Limb (tissue), 2 donors: Measurements from ENCODE around the gene DEAF1.
"Not testable (repeated sequence)": the region's sequence is repeated elsewhere in the genome, so short reads cannot be mapped to it uniquely, and the experiment has no call there.

Experiments used
- DNase-seq, 2 donors: peaks; one replicate each; pipeline ENCODE4 v3.0.0-alpha.2; 2016; ENCODE audit errors: extremely low spot score in 2 of 2

The DEAF1 gene

DNA sequence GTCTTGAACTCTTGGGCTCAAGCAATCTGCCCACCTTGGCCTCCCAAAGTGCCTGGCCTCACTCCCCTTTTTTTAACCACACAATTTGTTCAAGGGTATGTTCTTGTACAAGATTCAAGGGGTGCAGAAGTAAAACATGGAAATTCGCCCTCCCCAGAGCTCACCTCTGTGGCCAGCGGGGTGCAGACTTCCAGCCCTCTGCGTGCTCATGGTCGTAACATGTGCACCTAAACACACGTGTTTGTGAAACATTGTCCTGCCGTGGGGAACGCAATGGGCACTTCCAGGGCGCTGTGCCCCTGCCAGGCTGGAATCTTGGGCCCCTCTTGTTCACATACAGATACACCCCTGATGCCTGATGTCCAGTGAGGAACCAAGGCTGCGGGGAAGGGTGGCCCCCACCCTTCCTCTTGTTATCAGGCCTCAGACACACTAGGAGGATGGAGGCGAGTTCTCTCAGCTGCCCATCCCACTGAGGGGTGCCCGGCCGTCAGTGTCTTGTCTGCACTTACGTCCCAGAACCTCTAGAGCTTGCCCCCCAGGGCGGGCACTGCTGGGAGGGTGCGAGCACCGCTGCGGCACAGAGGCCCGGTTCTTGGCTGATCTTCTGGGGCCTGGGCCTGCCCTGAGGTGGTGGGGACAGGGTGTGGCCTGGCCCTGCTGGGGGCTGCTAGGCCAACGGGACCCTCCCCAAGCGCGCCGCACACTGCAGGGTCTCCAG, 6.9 kb upstream of the DEAF1 start:
- no peak for DNase-seq

DNA sequence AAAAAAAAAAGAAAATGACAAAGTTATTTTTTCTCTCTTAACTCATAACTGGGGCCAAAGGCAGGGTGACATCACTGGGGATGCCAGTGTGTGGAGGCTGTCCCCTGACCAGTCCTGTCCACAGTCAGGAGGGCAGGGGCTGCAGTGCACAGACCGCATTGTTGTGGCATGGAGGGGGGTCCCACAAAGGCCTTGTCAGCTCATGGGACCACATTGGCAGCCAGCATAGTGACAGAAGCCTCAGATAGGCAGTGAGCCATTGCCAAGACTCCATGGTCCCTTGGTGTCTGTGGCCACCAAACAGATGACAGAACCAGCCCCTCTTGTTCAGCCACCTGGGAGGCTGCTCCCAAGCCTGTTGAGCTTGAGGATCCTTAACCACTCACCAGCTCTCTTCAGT, 4.7 kb upstream of the DEAF1 start:
- no peak for DNase-seq

DNA sequence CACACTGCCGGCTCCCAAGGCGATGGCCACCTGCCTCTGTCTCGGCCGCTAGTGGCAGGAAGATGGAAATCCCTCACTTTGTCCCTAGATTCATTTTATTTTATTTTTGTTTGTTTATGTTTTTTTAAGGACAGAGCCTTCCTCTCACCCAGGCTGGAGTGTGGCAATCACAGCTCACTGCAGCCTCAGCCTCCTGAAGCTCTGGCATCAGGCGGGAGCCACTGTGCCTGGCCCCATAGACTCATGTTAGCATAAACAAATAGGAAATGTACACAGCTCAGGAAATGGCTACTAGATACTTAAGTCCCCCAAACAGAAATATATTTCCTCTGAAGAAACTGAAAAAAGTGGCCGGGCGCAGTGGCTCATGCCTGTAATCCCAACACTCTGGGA, 4.1 kb upstream of the DEAF1 start:
- DNase-seq, result no peak

DNA sequence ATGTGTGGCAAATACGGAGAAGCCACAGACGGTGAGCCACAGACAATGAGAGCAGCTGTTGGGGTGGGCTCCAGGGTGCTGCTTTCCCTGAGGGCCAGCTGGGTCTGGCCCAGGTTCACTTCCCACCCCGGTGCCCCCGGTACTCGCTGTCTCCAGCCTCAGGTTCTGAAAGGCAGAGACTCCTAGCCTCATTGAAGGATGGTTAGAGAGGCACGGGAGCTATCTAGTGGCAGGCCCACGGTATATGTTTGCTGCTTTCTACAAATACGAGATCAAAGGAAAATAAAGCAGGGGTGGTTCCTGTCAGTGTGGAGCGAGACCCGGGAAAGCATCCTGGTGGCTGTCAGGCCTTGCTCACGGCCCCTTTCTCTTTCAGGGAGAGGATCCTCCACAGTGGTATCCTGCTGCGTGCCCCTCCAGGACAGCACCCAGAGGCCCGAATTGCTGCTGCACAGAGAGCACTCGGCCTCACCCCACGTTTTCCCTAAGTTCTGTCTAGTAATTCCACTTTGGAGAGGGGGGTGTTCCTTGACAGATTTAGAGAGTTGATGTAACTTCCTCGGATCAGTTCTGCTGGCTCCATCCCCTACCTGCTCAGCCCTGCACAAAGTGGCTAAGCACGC, 3.6 kb upstream of the DEAF1 start:
- DNase-seq, result no peak

DNA sequence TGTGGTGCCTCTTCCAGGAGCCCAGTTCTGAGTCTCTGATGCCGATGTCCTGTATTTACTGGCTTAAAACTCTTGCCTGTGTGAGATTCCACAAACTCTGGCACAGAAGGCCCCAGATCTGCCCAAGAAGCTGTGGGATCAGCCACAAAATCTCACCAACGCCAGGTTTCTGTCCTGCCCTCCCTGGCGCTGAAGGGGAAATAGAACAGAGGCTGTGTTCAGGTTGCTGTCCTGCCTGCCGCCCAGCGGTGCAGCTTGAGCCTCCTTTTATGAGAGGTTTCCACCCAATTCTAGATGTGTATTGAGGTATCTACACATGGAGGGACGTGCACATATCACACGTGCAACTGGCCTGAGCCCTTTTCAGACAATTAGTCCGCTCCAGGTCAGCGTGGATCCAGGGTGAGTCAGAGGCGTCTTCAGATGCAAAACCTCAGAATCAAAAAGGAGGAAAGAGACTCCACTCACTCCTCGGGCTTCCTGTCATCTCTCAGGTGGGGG, 2.8 kb upstream of the DEAF1 start:
- DNase-seq, result no peak

DNA sequence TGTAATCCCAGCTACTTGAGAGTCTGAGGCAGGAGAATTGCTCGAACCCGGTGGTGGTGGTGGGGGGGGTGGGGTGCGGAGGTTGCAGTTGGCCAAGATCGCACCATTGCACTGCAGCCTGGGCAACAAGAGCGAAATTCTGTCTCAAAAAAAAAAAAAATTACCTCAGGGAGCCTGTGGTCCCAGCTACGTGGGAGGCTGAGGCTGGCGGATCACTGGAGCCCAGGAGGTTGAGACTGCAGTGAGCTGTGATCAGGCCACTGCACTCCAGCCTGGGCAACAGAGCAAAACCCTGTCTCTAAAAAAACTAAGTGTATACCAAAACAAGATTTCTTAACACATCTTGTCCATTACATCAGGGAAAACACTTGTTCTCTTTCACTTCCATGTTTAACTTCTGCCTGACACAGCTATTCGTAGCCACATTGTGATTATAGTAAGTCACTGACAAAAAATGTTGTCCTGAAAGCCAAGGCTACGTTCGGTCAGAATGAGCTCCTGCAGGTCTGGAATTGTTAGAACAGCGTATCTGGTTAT, 2.0 kb upstream of the DEAF1 start:
- DNase-seq, result no peak

DNA sequence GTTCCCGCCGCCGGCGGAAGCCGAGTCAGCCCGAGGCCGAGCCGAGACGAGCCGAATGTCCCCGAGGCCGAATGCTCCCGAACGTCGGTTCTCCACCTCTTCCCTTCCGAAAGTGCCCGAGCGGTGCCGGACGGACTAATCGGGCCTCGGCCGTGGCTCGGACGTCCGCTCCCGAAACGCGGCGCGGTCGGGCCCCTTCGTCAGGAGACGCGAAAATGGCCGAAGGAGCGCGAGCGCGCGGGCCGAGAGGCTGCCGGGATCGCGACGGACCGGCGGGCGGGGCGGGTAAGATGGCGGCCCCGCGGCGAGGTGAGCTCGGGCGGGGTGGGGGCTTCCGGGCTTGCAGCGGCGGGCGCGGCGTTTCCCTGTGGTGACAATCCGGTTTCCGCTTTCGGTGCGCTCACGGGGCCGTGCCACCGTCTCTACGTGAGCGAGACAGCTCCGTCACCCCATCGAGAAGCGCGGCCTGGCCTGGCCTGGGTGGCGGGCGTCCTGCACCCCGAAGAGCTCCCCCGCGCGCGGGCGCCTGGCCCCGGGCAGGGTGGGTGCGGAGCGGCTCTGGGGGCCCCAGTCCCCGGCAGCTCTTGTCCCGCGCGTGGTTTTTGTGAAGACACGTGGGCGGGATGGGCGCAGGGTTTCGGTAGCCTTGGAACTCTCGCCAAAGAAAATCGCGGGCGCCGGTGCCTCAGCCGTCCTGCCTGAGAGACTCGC, 671 bp upstream of the DEAF1 start, which contains the start of gene TMEM80:
TSS of gene TMEM80 (plus strand) at position 279 of the 711 bp plus-strand sequence. CDS start at position 291, 12 bp downstream.
- DNase-seq, result peak; percentile 99

DNA sequence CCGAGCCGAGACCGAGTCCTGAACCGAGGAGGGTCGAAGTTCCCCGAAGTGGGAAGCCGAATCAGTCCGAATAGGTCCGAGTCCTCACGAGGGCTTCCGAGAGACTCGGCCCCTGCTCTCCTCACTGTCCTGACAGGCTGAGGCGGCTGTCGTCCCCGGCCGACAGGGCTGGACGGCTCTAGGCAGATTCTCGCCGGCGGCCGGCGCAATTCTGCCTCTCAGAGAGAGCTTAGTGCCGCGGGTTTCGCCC, 191 bp upstream of the DEAF1 start:
- DNase-seq, result no peak

DNA sequence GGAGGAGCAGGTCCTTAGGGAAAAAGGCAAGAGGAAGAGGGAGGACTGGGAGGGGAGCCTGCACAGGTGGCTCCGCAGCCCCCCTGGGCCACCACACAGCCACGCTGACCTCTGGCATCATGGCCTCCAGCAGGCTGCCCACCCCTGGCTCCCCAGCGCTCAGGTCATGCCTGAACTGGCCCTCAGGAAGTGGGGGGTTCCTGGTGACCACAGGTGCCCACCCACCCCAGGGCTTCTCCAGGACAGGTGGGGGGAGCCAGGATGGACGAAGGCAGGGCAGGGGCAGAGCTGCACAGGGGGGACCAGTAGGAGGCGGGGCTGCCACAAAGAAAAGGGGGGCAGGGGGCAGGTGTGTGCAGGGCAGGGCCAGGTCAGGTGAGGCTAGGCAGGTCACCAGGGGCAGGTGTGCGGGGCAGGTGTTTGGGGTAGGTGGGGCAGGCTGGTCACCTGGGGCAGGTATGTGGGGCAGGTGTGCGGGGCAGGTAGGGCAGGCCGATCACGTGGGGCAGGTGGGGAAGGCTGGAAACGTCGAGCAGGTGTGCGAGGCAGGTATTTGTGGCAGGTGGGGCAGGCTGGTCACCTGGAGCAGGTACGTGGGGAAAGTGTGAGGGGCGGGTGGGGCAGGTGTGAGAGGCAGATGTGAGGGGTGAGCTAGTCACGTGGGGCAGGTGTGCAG, 997 bp downstream of the DEAF1 start:
- no peak for DNase-seq

DNA sequence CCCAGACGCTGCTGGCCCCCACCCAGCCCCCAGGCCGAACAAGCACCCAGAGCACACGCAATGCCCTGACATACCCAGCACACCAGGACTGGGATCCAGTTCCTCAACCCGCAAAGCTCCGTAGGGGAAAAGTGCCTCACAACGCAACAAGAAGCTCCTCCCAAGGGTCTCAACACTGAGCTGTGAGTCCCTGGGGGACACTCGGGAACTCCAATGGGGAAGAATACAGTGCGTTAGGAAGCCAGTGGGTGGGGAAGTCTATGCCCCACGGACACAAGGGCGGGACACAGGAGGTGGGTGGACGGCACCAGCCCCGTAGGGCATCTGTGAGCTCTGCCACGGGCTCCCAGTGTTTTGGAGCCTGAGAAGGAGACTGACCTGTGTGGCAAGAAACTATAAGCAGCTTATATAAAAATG, 1.6 kb downstream of the DEAF1 start:
- DNase-seq, result no peak

DNA sequence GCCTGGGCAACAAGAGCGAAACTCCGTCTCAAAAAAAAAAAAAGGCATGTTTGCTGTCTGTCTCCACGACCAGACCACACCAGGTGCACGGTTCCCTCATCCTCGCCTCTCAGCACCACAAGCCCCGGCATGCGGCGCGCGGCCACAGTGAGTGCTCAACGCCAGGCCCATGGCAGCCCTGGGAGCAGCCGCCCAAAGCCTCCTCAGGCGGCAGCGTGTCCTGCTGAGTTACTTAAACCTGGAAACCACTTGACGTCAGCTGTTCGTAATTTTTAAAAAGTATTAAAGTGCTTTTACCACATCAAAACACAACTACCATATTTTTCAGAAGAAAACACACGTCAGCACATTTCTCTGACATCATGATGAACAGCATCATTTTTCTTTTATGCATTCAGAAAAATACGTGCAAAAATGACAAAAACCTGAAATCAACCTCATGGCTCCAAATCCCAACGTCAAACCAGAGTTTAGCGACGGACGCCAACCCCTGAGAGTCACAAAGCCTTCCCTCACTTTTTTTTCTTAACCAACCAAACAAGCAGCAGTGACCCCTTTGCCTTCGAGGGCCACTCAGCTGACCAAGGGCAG, 2.1 kb downstream of the DEAF1 start:
- DNase-seq, result no peak

DNA sequence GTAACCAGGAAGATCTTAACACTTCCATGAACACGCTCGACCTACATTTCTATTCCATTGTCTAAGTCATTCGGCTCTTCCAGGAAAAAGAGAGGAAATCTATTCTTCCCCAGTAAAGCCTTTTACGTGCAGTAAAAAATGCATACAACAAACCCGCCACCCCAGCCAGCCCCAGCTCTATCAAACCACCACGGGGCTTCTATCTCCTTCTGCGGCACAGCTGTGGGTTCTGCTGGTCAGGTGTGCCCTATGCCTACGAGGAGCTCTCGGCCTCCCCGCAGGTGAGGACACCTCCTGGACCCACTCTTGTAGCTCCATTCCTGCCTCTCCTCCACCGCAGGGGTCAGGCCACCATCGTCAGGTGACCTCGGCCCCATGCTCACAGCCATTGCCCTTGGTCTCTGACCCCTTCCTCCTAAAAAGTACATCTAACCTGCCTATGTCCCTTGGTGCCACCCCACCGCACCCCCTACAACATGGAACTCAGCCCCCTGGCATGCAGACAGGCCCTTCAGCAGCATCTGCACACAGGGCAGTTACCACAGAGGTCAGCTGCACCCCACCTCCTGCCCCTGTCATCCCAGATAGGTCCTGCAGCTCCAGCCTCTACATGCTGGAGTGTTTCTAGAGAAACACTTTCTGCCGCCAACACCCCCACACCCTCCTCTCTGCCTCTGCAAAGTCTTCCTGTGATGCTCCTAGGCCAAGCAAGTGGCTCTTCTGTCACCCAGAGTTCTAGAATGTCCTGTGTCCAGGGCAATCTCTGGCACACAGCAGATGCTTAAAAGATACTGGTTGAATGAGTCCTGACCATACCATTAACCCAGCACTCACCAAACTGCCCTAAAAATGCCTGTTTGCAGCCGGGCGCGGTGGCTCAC, 3.1 kb downstream of the DEAF1 start:
- DNase-seq, result no peak

DNA sequence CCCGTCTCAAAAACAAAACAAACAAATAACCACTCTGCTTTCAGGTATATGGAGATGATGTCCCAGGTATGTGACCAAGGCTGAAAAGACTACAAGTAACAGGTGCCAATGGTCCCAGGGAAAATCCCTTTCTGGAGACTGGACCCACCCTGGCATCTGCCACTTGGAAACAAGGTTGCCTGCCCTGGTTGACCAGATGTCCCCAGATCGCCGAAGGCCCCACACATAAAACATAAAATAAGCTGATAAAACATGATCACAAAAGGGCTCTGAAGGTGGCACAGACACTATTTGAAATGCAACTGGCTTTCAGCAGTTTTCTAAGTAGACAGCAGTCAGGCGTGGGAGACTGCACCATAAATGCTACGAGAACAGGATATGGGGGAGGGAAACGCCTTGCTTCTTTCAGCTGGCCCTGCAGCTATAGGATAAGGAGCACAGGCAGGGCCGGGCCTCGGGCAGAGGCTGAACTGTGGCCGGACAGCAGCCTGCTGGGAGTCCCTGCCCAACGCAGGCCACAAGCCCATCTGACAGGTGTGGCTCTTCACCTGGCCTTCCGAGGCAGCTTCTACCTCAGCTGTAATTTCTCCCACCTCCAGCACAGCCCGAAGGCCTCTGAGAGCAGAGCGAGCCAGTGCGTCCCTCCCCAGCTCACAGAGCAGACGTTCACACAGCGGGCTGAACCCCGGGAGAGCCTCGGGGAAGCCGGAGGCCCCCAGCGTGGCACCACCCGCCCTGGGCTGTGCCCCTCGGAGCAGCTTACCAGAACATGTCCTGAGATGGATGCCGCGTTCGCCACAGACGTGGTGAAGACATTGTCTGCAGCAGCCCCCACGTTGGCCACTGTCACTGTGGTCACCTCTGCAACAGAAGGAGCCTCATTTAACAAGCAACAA, 4.0 kb downstream of the DEAF1 start:
- no peak for DNase-seq

DNA sequence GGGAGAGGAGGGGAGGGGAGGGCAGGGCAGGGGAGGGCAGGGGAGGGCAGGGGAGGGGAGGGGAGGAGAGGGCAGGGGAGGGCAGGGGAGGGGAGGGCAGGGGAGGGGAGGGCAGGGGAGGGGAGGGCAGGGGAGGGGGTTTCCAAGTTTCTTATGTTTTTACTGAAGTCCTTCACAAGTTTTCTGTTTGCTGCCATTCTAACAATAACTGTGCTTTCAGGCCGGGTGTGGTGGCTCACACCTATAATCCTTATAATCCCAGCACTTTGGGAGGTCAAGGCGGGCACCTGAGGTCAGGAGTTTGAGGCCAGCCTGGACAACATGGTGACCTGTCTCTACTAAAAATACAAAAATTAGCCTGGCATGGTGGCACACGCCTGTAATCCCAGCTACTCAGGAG, 4.8 kb downstream of the DEAF1 start:
- not testable (repeated sequence) for DNase-seq

DNA sequence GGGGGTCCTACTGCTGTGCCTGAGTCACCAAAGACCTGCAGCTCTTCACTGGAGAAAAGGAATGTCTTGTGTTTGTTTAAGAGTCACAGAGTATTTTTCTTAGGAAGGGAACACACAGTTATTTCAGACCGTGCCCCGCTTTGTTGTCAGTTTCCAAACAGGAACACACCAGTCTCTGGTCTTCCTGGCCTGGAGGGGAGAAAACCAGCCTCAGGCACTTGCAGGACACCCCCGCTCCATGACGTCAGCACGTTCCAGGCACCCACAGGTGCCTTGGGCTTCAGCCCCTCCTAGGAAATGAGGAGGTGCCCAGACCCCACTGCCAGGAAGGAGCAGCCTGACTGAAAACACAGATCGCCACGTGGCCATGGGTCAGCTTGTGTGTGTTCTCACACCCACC, 5.4 kb downstream of the DEAF1 start:
- no peak for DNase-seq

DNA sequence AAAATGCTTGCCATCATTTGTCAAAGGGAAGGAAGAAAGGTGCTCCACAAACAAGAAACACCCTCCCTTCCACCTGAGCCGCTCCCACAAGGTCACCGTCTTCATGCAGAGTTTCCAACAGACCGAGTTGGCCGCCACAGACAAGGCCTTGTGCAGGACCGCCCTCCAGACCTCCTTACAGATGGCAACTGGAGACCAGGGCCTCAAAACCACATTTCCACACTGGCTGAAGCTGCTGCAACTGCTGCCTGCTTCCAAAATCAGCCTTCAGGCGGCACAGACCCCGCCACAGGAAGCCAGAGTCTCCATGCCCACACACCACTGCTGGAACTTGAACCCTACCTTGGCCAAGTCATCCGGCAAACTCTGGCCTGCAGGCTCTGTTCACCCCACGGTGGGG, 6.3 kb downstream of the DEAF1 start:
- no peak for DNase-seq

DNA sequence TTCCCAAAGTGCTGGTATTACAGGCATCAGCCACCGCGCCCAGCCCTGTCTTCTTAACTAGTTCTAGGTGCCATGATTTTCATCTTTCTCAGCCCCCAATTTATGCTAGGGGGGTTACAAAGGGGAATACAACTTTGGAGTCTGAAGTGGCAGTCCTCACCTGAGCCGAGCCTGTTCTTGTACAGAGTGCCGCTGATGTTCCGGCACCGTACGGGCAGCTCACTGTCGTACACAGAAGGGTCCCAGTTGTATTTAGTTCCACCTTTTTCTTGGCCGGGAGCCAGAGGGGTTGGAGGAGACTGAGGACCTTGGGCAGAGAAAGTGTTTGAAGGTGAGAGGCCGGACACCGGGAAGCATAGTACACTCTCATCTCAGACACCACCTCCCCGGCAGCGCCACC, 7.3 kb downstream of the DEAF1 start:
- no peak for DNase-seq

DNA sequence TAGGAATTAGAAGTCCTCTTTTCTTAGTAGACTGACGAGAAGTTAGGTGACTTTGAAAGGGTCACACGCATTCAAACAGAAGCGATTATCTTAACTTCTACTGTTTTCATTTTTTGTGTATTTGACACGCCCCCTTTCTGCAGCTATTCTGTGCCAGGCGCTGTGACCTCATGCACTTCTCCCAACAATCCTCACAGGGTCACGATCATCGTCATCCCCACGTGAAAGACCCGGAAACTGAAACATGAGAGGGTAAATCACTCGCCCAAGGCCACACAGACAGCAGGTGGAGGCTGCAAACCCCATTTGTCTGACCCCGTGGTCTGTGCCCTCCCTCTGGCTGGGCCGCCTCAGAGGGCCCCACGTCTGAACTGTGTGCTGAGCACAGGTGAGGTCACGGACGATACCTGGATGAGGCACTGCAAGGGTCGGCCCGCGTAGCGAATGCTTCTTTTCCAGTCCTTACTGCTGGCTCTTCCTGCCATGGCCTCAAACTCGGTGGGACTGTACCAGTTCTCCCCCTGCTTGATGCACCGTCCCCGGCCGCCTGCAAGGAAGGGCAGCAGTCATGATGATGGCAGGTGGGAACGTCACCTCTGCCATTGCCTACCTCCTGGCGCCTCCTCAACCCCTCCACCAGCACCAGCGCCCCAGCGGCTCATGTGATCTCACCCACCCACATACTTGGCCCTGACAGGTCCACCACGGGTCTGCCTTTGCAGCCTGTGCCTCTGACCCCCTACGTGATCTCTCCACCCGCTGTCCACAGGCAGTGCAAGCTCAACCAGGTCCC, 8.4 kb downstream of the DEAF1 start:
- DNase-seq, result no peak

DNA sequence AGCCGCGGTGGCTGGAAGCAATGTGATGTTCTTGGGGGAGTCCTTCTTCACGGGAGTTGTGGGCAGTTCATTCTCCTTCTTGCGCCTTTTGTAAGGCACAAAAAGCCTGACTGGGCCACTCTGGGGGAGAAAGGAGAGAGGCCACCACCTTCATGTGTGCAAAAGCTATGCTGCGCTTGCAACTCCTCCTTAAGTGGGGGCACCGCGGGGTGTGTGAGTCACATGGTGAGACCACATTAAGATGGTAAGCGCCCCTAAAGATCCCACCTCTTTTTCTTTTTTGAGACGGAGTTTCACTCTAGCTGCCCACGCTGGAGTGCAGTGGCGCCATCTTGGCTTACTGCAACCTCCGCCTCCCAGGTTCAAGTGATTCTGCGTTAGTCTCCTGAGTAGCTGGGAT, 14.1 kb downstream of the DEAF1 start:
- DNase-seq, result no peak
